ENCODE measurements around the gene IRS2. TPM values are rescaled to one million over a fixed set of nuclear protein-coding genes. Genes with fewer than 3 reads are reported as not detected.

IRS2 gene
- total and polyA plus RNA-seq, 7 experiments from 2014 or later, result 2.7 to 94.9 (median 26.1) TPM

DNA sequence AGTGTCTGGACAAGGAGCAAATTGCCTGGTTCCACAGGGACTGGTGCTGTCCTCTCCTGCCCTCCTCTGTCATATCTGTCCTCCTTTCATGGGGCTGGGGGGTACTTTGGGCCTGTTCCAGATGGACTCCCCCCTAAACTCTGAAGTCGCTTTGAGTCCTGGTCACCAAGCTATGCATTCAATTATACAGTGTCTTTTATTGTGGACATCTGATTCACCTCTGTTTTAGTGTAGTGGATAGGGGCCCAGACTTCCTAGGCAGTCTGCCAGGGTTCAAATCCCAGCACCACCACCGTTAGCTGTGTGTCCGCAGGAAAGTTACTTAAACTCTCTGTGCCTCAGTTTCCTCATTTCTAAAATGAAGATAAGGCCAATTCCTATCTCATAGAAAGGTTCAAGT lies 21.0 kb upstream of the IRS2 start:
- ATAC-seq (no peak), DNase-seq (no peak)
- Histone ChIP-seq H3K4me3 (ENCODE audit: low read length) (no peak overlapping the region), H3K27ac (ENCODE audit: low read depth, low read length) (no peak overlapping the region), H3K4me1 (ENCODE audit: control insufficient read depth in 2 of 2, insufficient read depth in 2 of 2, low read length in 2 of 2) (no peaks in the 10 kb centered on the region), H3K36me3 (ENCODE audit: control insufficient read depth in 2 of 3, insufficient read depth in 3 of 3, low read length in 3 of 3) (no peaks in the 10 kb centered on the region), H3K27me3 (ENCODE audit: control insufficient read depth in 2 of 2, insufficient read depth in 2 of 2, low read length in 2 of 2) (no peaks in the 10 kb centered on the region), H3K9me3 (ENCODE audit: control insufficient read depth in 2 of 3, low read length in 3 of 3) (no peaks in the 10 kb centered on the region)
- intact Hi-C loops (cut with micrococcal nuclease), result no loop called here
- Mint-ChIP-seq H3K9me3 (peaks cover 0 to 1% (median 0%) of the 10 kb centered on the region in 11 donors), H3K27ac (no peak overlapping the region), H3K27me3 (peaks cover 9 to 35% (median 25%) of the 10 kb centered on the region in 5 donors), H3K4me1 (no peaks in the 10 kb centered on the region), H3K36me3 (no peaks in the 10 kb centered on the region), H3K4me3 (no peak overlapping the region)
- CTCF ChIA-PET, result interaction anchor here (0.7 kb wide), 1 partner anchor 48 kb away, joined by 3 read pairs; no protein-coding TSS in a partner anchor
- POLR2A ChIA-PET, result no interaction called here

DNA sequence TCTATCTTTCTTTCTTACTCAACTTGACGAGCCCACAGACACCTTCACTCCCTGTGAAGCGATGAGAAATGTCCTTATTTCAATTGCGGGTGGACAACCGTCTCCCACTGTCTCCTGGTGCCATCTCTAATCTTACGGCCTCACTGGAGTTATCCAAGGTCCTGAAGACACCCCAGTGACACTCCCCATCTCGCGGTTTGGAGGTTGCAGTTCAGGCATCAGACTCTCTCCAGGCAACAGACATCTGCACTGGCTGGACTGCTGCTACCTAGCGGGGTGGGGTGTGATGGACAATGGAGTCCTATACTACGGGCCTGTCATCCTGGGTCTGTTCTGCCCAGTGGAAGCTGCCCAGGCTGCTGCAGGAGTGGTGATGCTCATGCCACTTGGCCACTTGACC lies 18.3 kb upstream of the IRS2 start:
- POLR2A ChIA-PET, result no interaction called here
- Mint-ChIP-seq H3K9me3 (peaks cover 0 to 1% (median 0%) of the 10 kb centered on the region in 11 donors), H3K4me3 (no peak overlapping the region), H3K27ac (no peak overlapping the region), H3K36me3 (no peaks in the 10 kb centered on the region), H3K4me1 (no peaks in the 10 kb centered on the region), H3K27me3 (peaks cover 16 to 35% (median 24%) of the 10 kb centered on the region in 5 donors)
- no peak overlapping the region for H3K4me3 ChIP-seq (ENCODE audit: low read length)
- H3K27me3 ChIP-seq (ENCODE audit: control insufficient read depth in 2 of 2, insufficient read depth in 2 of 2, low read length in 2 of 2), result no peaks in the 10 kb centered on the region
- CTCF ChIA-PET, result no interaction called here
- no peak for ATAC-seq
- DNase-seq, result no peak
- H3K36me3 ChIP-seq (ENCODE audit: control insufficient read depth in 2 of 3, insufficient read depth in 3 of 3, low read length in 3 of 3), result no peaks in the 10 kb centered on the region
- no peak overlapping the region for H3K27ac ChIP-seq (ENCODE audit: low read depth, low read length)
- intact Hi-C loops (cut with micrococcal nuclease), result no loop called here
- no peaks in the 10 kb centered on the region for H3K9me3 ChIP-seq (ENCODE audit: control insufficient read depth in 2 of 3, low read length in 3 of 3)
- H3K4me1 ChIP-seq (ENCODE audit: control insufficient read depth in 2 of 2, insufficient read depth in 2 of 2, low read length in 2 of 2), result no peaks in the 10 kb centered on the region

DNA sequence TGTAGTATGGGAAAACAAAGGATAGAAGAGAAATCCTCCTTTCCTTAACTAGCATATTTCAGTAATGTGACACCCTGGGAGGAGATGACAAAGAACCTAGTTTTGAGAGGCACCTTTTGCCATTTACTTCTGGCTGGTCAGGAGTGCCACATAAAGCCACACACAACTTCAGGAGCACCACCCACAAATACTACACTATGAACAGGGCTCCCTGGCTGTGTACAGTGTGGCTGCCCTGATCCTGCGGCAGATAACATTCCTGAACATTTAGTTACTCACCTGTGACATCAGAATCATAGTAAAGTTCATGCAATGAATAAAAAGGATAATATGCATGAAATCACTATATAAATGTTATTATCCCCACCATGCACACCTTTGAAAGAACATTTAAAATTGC lies 17.4 kb upstream of the IRS2 start:
- Histone ChIP-seq H3K9me3 (ENCODE audit: control insufficient read depth in 2 of 3, low read length in 3 of 3) (no peaks in the 10 kb centered on the region), H3K4me1 (ENCODE audit: control insufficient read depth in 2 of 2, insufficient read depth in 2 of 2, low read length in 2 of 2) (no peaks in the 10 kb centered on the region), H3K27ac (ENCODE audit: low read depth, low read length) (no peak overlapping the region), H3K4me3 (ENCODE audit: low read length) (no peak overlapping the region), H3K36me3 (ENCODE audit: control insufficient read depth in 2 of 3, insufficient read depth in 3 of 3, low read length in 3 of 3) (no peaks in the 10 kb centered on the region), H3K27me3 (ENCODE audit: control insufficient read depth in 2 of 2, insufficient read depth in 2 of 2, low read length in 2 of 2) (no peaks in the 10 kb centered on the region)
- no peak overlapping the region for H3K4me3 Mint-ChIP-seq
- no peaks in the 10 kb centered on the region for H3K36me3 Mint-ChIP-seq
- DNase-seq (no peak), ATAC-seq (no peak)
- ChIA-PET CTCF (no interaction called here), POLR2A (no interaction called here)
- no peak overlapping the region for H3K27ac Mint-ChIP-seq
- peaks cover 14 to 35% (median 18%) of the 10 kb centered on the region in 5 donors for H3K27me3 Mint-ChIP-seq
- H3K9me3 Mint-ChIP-seq, result peaks cover 0 to 1% (median 0%) of the 10 kb centered on the region in 11 donors
- no peaks in the 10 kb centered on the region for H3K4me1 Mint-ChIP-seq
- intact Hi-C loops (cut with micrococcal nuclease), result no loop called here

DNA sequence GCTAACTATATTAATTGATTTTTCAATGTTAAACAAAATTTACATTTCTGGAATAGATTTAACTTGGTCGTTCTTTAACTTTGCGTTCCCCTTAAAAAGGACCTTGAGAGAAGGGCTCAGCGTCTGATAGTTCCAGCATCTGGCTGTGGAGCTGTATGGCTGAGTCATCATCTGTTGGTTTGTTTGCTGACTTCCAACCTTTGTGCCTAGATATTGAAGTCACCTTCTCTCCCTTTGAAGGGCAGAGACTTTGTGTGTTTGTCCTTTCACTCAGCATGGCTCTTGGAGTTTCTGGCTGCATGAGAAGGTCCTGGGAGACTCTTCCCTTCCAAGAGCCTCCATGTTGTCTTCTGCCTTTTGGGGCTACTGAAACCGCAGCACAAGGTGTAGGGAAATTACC lies 16.6 kb upstream of the IRS2 start:
- ChIA-PET POLR2A (no interaction called here), CTCF (no interaction called here)
- H3K27me3 Mint-ChIP-seq, result peaks cover 16 to 30% (median 20%) of the 10 kb centered on the region in 5 donors
- H3K27ac ChIP-seq (ENCODE audit: low read depth, low read length), result no peak overlapping the region
- no peaks in the 10 kb centered on the region for H3K27me3 ChIP-seq (ENCODE audit: control insufficient read depth in 2 of 2, insufficient read depth in 2 of 2, low read length in 2 of 2)
- ATAC-seq (no peak), DNase-seq (no peak)
- H3K4me3 Mint-ChIP-seq, result no peak overlapping the region
- no peak overlapping the region for H3K27ac Mint-ChIP-seq
- no peaks in the 10 kb centered on the region for H3K36me3 Mint-ChIP-seq
- H3K36me3 ChIP-seq (ENCODE audit: control insufficient read depth in 2 of 3, insufficient read depth in 3 of 3, low read length in 3 of 3), result no peaks in the 10 kb centered on the region
- no peaks in the 10 kb centered on the region for H3K9me3 ChIP-seq (ENCODE audit: control insufficient read depth in 2 of 3, low read length in 3 of 3)
- H3K4me1 Mint-ChIP-seq, result no peaks in the 10 kb centered on the region
- intact Hi-C loops (cut with micrococcal nuclease), result no loop called here
- H3K9me3 Mint-ChIP-seq, result peaks cover 0 to 1% (median 0%) of the 10 kb centered on the region in 11 donors
- no peak overlapping the region for H3K4me3 ChIP-seq (ENCODE audit: low read length)
- H3K4me1 ChIP-seq (ENCODE audit: control insufficient read depth in 2 of 2, insufficient read depth in 2 of 2, low read length in 2 of 2), result no peaks in the 10 kb centered on the region

DNA sequence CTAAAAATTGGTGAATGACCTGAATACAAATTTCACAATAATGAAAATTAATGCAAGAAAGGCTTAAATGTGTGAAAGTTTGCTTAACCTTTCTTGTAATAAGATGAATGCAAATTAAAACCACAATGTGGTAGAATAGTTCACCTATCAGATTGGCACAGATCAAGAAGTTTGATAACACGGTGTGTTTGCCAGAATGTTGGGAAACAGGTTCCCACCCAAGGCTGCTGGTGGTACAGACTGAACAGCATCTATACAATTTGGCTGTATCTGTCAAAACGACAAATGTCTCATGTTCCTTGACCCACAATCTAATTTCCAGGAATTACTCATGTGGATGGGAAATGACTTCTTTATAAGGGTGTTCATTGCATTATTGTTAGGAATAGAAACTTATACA lies 8.6 kb upstream of the IRS2 start:
- Mint-ChIP-seq H3K4me3 (no peak overlapping the region), H3K4me1 (peaks cover 3 to 18% (median 13%) of the 10 kb centered on the region in 7 donors), H3K36me3 (no peaks in the 10 kb centered on the region), H3K27ac (no peak overlapping the region), H3K9me3 (peaks cover 0 to under 1% (median 0%) of the 10 kb centered on the region in 11 donors), H3K27me3 (peaks cover 17 to 53% (median 25%) of the 10 kb centered on the region in 5 donors)
- H3K4me1 ChIP-seq (ENCODE audit: control insufficient read depth in 2 of 2, insufficient read depth in 2 of 2, low read length in 2 of 2), result peaks cover 0 to 4% of the 10 kb centered on the region in 2 donors
- ChIA-PET CTCF (no interaction called here), POLR2A (no interaction called here)
- DNase-seq (no peak), ATAC-seq (no peak)
- no peak overlapping the region for H3K27ac ChIP-seq (ENCODE audit: low read depth, low read length)
- no peaks in the 10 kb centered on the region for H3K9me3 ChIP-seq (ENCODE audit: control insufficient read depth in 2 of 3, low read length in 3 of 3)
- H3K36me3 ChIP-seq (ENCODE audit: control insufficient read depth in 2 of 3, insufficient read depth in 3 of 3, low read length in 3 of 3), result no peaks in the 10 kb centered on the region
- H3K27me3 ChIP-seq (ENCODE audit: control insufficient read depth in 2 of 2, insufficient read depth in 2 of 2, low read length in 2 of 2), result no peaks in the 10 kb centered on the region
- H3K4me3 ChIP-seq (ENCODE audit: low read length), result no peak overlapping the region
- intact Hi-C loops (cut with micrococcal nuclease), result loop anchor here in 1 of 2 donors (10.0 kb wide), 1 partner anchor 320 kb away; no protein-coding TSS in a partner anchor

DNA sequence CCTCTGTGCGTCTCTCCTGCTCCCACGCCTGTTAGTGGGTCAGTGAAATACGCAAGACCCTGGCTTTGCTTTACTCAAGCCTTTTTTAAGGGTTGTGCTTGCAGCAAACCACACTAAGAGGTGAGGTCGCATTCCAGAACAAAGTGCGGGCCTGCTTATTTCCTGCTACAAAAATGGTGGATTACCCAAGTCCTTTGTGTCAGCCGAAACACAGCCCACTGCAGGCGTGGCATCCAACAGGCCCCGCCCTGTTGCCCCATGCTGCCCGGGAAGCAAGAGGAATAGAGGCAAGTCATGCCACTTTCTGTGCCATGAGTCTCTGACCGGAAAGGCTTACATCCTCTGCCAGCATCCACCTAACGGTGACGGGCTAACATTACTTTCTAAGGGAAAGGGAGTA lies 7.7 kb upstream of the IRS2 start:
- Mint-ChIP-seq H3K4me1 (peaks cover 6 to 27% (median 17%) of the 10 kb centered on the region in 7 donors), H3K9me3 (no peaks in the 10 kb centered on the region), H3K36me3 (no peaks in the 10 kb centered on the region), H3K4me3 (no peak overlapping the region), H3K27me3 (peaks cover 17 to 54% (median 23%) of the 10 kb centered on the region in 5 donors), H3K27ac (no peak overlapping the region)
- Histone ChIP-seq H3K36me3 (ENCODE audit: control insufficient read depth in 2 of 3, insufficient read depth in 3 of 3, low read length in 3 of 3) (no peaks in the 10 kb centered on the region), H3K27ac (ENCODE audit: low read depth, low read length) (no peak overlapping the region), H3K4me3 (ENCODE audit: low read length) (no peak overlapping the region), H3K9me3 (ENCODE audit: control insufficient read depth in 2 of 3, low read length in 3 of 3) (no peaks in the 10 kb centered on the region), H3K4me1 (ENCODE audit: control insufficient read depth in 2 of 2, insufficient read depth in 2 of 2, low read length in 2 of 2) (peaks cover 0 to 4% of the 10 kb centered on the region in 2 donors), H3K27me3 (ENCODE audit: control insufficient read depth in 2 of 2, insufficient read depth in 2 of 2, low read length in 2 of 2) (no peaks in the 10 kb centered on the region)
- intact Hi-C loops (cut with micrococcal nuclease), result loop anchor here in 1 of 2 donors (5.0 to 10.0 kb wide), 2 partner anchors 321 to 1472 kb away; no protein-coding TSS in a partner anchor
- ATAC-seq (peak; percentile 25), DNase-seq (no peak)
- ChIA-PET CTCF (no interaction called here), POLR2A (no interaction called here)

DNA sequence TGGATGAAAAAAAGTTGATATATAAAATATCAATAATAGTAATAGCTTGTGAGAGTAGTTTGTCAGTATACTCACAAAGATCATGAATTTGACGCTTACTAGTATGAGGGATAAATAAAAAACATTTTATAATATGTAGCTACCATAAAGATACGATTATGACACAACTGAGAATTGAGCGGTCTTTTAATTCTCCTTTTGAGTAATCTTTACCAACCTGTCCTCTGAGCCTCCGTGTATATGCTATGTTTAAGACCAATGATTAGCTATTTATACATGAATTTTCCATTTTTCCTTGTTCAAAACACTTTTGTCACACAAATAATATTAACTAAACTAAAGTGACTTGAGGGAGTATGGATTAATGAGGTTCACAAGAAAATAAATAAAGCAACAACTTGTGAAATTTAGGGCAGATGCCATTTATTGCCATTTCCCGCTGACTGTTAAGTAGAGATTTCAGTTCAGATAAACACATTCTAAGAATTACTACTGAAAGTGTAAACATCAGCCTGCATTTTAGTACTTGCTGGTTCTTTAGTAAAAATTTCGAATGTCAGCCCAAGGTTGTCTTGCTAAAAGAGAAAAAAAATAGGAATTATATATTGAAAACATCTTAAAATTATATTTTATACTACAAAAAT lies 6.2 kb upstream of the IRS2 start:
- Mint-ChIP-seq H3K36me3 (no peaks in the 10 kb centered on the region), H3K9me3 (no peaks in the 10 kb centered on the region), H3K27me3 (peaks cover 14 to 63% (median 18%) of the 10 kb centered on the region in 5 donors), H3K4me1 (peaks cover 12 to 39% (median 29%) of the 10 kb centered on the region in 7 donors), H3K4me3 (no peak overlapping the region), H3K27ac (no peak overlapping the region)
- Histone ChIP-seq H3K27ac (ENCODE audit: low read depth, low read length) (no peak overlapping the region), H3K36me3 (ENCODE audit: control insufficient read depth in 2 of 3, insufficient read depth in 3 of 3, low read length in 3 of 3) (no peaks in the 10 kb centered on the region), H3K27me3 (ENCODE audit: control insufficient read depth in 2 of 2, insufficient read depth in 2 of 2, low read length in 2 of 2) (no peaks in the 10 kb centered on the region), H3K4me1 (ENCODE audit: control insufficient read depth in 2 of 2, insufficient read depth in 2 of 2, low read length in 2 of 2) (peaks cover 0 to 4% of the 10 kb centered on the region in 2 donors), H3K4me3 (ENCODE audit: low read length) (no peak overlapping the region), H3K9me3 (ENCODE audit: control insufficient read depth in 2 of 3, low read length in 3 of 3) (no peaks in the 10 kb centered on the region)
- ChIA-PET CTCF (interaction anchor here (0.9 to 1.3 kb wide), 3 partner anchors 28 to 832 kb away, joined by 3 to 4 read pairs (median 4); no protein-coding TSS in a partner anchor), POLR2A (no interaction called here)
- intact Hi-C loops (cut with micrococcal nuclease), result loop anchor here in 1 of 2 donors (5.0 to 10.0 kb wide), 2 partner anchors 322 to 1470 kb away; no protein-coding TSS in a partner anchor
- DNase-seq (no peak), ATAC-seq (no peak)
